Measurements from ENCODE around the gene PDE6H. TPM values are rescaled to one million over a fixed set of nuclear protein-coding genes. Genes with fewer than 3 reads are reported as not detected.

PDE6H gene
- total RNA-seq, 1 donor: not detected

DNA sequence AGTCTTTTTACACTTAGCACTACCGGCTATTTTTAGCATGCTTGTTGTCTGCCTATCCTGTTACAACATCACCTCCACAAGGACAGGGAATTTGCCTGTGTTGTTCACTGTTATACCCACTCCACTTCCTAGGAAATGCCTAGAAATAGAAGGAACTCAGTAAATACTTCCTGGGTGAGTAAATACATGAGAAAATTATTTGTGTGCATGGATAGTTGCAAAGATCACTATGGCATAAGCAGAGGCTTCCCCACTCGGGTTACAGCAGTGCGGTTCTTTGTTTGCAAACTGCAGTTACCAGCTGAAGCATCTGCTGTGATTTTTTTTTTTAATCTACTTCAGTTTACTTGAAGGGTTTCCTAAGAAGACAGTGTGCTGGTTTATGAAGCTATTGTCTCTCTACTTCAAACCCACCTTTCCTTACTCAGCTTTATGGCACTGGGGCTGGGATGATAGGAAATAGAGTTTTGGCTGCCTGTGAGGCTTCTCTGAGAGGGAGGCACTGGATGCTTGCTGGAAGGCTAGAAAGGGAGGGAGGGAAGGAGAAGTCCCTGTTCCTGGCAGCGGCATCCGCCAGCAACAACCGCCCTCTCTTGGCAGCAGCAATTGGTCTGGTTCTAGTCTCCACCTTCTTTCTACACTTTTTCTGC, 29.0 kb downstream of the PDE6H start:
- no peak overlapping the region for H3K4me3 ChIP-seq (ENCODE audit: low read depth, low read length)
- TF ChIP-seq, protein P1, sequence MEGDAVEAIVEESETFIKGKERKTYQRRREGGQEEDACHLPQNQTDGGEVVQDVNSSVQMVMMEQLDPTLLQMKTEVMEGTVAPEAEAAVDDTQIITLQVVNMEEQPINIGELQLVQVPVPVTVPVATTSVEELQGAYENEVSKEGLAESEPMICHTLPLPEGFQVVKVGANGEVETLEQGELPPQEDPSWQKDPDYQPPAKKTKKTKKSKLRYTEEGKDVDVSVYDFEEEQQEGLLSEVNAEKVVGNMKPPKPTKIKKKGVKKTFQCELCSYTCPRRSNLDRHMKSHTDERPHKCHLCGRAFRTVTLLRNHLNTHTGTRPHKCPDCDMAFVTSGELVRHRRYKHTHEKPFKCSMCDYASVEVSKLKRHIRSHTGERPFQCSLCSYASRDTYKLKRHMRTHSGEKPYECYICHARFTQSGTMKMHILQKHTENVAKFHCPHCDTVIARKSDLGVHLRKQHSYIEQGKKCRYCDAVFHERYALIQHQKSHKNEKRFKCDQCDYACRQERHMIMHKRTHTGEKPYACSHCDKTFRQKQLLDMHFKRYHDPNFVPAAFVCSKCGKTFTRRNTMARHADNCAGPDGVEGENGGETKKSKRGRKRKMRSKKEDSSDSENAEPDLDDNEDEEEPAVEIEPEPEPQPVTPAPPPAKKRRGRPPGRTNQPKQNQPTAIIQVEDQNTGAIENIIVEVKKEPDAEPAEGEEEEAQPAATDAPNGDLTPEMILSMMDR (IDR thresholded peaks at IDR 0.05; ENCODE audit: insufficient read depth, low read depth, low read length): no peak
- peak; percentile 17 for DNase-seq (ENCODE audit: low read depth)

DNA sequence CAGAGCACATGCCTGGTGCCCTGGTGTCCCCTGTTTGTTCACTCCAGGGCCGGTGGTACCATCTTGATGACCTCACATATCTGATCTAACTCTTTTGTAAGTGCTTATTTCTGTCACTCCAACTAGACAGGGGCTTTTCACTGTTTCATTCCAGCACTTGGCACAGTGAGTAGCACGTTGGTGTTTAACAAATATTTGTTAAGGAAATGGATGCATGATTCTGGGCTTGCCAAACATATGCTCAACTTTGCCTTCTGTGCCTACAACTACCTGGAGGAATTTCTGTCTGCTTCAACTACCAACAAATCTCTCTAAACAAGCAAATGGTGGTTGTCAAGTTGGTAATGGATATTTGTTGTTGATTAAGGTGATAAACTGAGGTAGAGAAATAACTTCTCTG, 31.6 kb downstream of the PDE6H start:
- no peak for DNase-seq (ENCODE audit: low read depth)
- H3K4me3 ChIP-seq (ENCODE audit: low read depth, low read length): no peak overlapping the region

DNA sequence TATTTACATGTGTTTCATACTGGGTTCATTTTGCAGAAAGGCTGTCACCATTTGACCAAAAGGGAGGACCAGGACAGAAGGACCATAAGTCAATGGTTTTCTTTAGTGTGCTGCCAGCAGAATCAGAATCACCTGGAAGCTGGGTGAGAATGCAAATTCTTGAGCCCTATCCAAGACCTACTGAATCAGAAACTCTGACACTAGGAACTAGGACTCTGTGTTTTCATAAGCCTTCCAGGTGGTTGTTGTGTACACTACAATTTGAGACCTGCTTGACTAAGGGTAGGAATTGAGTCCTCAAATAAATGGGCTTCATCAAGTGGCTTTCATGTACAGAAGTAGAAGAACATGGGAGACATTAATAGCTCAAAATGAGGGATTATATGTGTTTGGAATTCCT, 32.2 kb downstream of the PDE6H start:
- DNase-seq (ENCODE audit: low read depth): no peak
- no peak overlapping the region for H3K4me3 ChIP-seq (ENCODE audit: low read depth, low read length)
- TF ChIP-seq, protein P1 (IDR thresholded peaks at IDR 0.05; ENCODE audit: insufficient read depth, low read depth, low read length): no peak

More for the DNA sequence above, 31.6 kb downstream of the PDE6H start:
- TF ChIP-seq, protein P1 (IDR thresholded peaks at IDR 0.05; ENCODE audit: insufficient read depth, low read depth, low read length): no peak

DNA sequence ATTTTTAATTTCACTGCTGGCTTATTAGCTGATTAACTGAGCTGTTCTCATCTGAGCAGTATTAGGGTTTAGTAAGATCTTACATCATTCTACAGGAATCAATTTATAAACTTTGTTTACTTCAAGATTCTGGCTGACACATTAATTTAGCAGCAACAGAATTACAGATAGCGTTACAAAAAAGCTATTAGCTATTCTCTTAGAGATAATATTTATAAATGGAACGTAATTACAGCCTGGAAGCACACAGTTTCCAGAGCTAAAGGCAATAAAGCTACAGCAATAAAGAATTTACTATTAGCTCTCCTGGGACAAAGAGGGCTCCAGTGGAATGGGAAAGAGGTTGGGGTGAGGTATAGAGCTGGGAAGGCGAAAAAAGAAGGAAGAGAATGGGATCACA, 34.7 kb downstream of the PDE6H start:
- TF ChIP-seq, protein P1 (IDR thresholded peaks at IDR 0.05; ENCODE audit: insufficient read depth, low read depth, low read length): no peak
- no peak overlapping the region for H3K4me3 ChIP-seq (ENCODE audit: low read depth, low read length)
- DNase-seq (ENCODE audit: low read depth): no peak

DNA sequence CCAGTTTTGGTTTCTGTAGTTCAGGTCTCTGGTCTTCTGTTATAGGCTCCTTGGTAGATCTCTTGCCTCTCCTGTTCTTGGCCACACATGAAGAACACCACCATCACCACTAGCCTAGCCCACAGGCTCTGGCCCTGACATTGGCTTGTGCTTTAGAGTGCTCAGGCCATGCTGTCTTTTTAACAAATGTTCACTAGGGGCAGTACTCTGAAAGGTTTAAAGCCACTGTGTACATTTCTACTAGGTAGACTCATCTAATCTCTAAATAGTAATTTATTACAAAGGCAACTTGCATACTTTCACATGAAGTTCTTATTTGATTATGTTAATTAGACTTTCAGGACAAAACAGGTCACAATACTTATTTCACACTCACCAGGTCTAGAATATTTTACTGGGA, 38.3 kb downstream of the PDE6H start:
- DNase-seq (ENCODE audit: low read depth): no peak
- TF ChIP-seq, protein P1 (IDR thresholded peaks at IDR 0.05; ENCODE audit: insufficient read depth, low read depth, low read length): peak; percentile 27
- H3K4me3 ChIP-seq (ENCODE audit: low read depth, low read length): no peak overlapping the region

DNA sequence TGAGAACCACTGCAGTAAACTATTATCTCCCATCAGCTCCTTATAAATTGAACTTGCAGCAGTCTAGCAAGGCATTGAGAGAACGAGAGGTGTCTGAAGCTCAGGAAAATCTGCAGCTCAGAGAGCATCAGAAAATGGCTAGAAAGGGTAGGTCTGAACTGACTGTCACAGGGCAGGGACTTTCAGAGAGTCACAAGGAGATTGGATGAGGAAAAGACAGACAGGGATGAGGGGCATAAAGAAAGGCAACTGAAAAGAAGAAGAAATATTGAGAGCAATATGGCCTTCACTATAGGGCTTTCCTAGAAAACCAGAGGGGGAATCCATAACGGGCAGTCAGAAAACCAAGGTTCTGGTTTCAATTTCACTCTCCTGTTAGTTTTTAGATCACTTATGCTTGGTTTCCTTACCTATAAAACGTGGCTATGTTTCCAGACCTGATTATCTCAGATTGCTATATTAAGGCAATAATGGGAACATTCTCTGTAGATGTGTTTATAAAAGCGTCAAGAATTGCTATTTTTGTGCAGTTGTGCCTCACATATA, 40.9 kb downstream of the PDE6H start:
- DNase-seq (ENCODE audit: low read depth): no peak
- no peak overlapping the region for H3K4me3 ChIP-seq (ENCODE audit: low read depth, low read length)
- TF ChIP-seq, protein P1 (IDR thresholded peaks at IDR 0.05; ENCODE audit: insufficient read depth, low read depth, low read length): no peak

DNA sequence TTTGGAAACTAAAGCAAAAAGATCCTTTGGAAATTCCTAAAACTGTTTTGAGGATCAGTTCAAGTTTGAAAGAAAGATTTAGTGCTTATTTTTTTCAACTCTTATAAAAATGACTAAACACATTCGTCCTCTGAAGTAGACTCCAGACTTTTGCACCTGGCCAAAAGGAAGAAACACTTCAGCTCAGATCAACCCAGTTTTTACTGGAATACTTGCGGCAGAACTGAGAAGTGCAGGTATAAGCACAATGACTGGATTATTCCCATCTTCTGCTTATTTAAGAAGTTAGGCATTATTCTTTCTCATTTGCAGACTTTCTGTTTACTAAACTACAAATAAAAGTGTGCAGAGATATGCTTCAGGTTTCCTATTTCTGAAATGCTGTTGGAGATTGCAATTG, 41.9 kb downstream of the PDE6H start:
- no peak for DNase-seq (ENCODE audit: low read depth)
- TF ChIP-seq, protein P1 (IDR thresholded peaks at IDR 0.05; ENCODE audit: insufficient read depth, low read depth, low read length): no peak
- no peak overlapping the region for H3K4me3 ChIP-seq (ENCODE audit: low read depth, low read length)

Measured in fibroblast of villous mesenchyme (primary cell).